OCI-M2 (cell line): ENCODE data around the gene ST6GALNAC6.
"Not testable (repeated sequence)": the region's sequence is repeated elsewhere in the genome, so short reads cannot be mapped to it uniquely, and the experiment has no call there.

Experiments
- DNase-seq: peaks from one replicate; lab custom pipeline; 2025; ENCODE audit not compliant: unreplicated experiment; lab: John Stamatoyannopoulos, UW

Gene ST6GALNAC6

GRCh38 chr9:127897193-127897692 lies 2.2 kb downstream of the ST6GALNAC6 start:
- DNase-seq: no peak

GRCh38 chr9:127896395-127897192 lies 2.8 kb downstream of the ST6GALNAC6 start:
- DNase-seq: no peak

GRCh38 chr9:127895811-127896210 lies 3.6 kb downstream of the ST6GALNAC6 start:
- DNase-seq: no peak

- no peak for DNase-seq
Measured at GRCh38 chr9:127893392-127893791, 6.0 kb downstream of the ST6GALNAC6 start.

- no peak for DNase-seq
Measured at GRCh38 chr9:127892831-127893230, 6.6 kb downstream of the ST6GALNAC6 start.

GRCh38 chr9:127890053-127890452 lies 9.3 kb downstream of the ST6GALNAC6 start:
- DNase-seq: no peak

GRCh38 chr9:127887792-127888191 lies 11.6 kb downstream of the ST6GALNAC6 start:
- DNase-seq: no peak

GRCh38 chr9:127886401-127886972 lies 12.9 kb downstream of the ST6GALNAC6 start:
- DNase-seq: no peak

- DNase-seq: no peak
Measured at GRCh38 chr9:127885508-127886281, 13.7 kb downstream of the ST6GALNAC6 start.

GRCh38 chr9:127884976-127885490 lies 14.4 kb downstream of the ST6GALNAC6 start:
- DNase-seq: no peak

GRCh38 chr9:127884427-127884911 lies 14.9 kb downstream of the ST6GALNAC6 start:
- no peak for DNase-seq

GRCh38 chr9:127883959-127884358 lies 15.4 kb downstream of the ST6GALNAC6 start:
- no peak for DNase-seq

GRCh38 chr9:127881715-127882114 lies 17.7 kb downstream of the ST6GALNAC6 start:
- not testable (repeated sequence) for DNase-seq

GRCh38 chr9:127880143-127880542 lies 19.3 kb downstream of the ST6GALNAC6 start:
- no peak for DNase-seq

GRCh38 chr9:127878652-127879390 lies 20.6 kb downstream of the ST6GALNAC6 start:
- no peak for DNase-seq

- DNase-seq: no peak
Measured at GRCh38 chr9:127878001-127878651, 21.3 kb downstream of the ST6GALNAC6 start.

GRCh38 chr9:127877566-127877998 lies 21.8 kb downstream of the ST6GALNAC6 start, which contains the start of gene AK1:
Gene AK1, minus strand, starts transcription at chr9:127877675. Its CDS starts 3,058 bp downstream, at chr9:127874617.
- DNase-seq: no peak

- DNase-seq: no peak
Measured at GRCh38 chr9:127876764-127877562, 22.4 kb downstream of the ST6GALNAC6 start.
